Esophagus squamous epithelium (tissue), 4 donors: ENCODE results near the gene CMTM7.

Experiments
- CTCF ChIP-seq, 6 experiments: fragments of 450-650 bp in 4 of 6; fragments of 200-600 bp in 2 of 6; sonication (generic) in 2 of 6; IDR thresholded peaks; one replicate each; pipeline ENCODE4 v1.5.1; 2016 to 2019; ENCODE audit warnings: antibody characterized with exemption in 6 of 6, mild to moderate bottlenecking in 4 of 6, moderate library complexity in 4 of 6
- POLR2A ChIP-seq, 4 donors: fragments of 450-650 bp; IDR thresholded peaks; one replicate each; pipeline ENCODE4 v1.6.1; 2017; ENCODE audit warnings: antibody characterized with exemption in 4 of 4, mild to moderate bottlenecking in 4 of 4, moderate library complexity in 3 of 4

GRCh38 chr3:32493437-32494414, 102.1 kb downstream of the CMTM7 start:
- TF ChIP-seq CTCF (IDR thresholded peaks at IDR 0.05) (no peak), POLR2A (IDR thresholded peaks at IDR 0.05) (no peak)
